Adrenal gland (tissue), 12 donors: Measurements from ENCODE around the gene SPATC1L. TPM values are rescaled to one million over a fixed set of nuclear protein-coding genes. Genes with fewer than 3 reads are reported as not detected.
A peak's percentile ranks its signal among the peaks of the same experiment; 100 is the strongest.

Experiments
- DNase-seq, 7 donors: peaks; one replicate each; pipeline ENCODE4 v3.0.0-alpha.2; 2019 to 2020
- H3K27ac ChIP-seq, 5 donors: fragments of 200-600 bp; sonication (generic) in 4 of 5; 1 replicate in 3 of 5; 2 replicates in 2 of 5; pipeline versions ENCODE4 v1.5.1 to v1.8.0; 2016 to 2020; ENCODE audit warnings: mild to moderate bottlenecking in 1 of 5
- H3K27me3 ChIP-seq: fragments of 200-600 bp; 2 replicates; pipeline ENCODE4 v1.8.0; 2021
- H3K36me3 ChIP-seq, 2 donors: fragments of 200-600 bp; replicated peaks in 1 of 2; 1 replicate in 1 of 2; 2 replicates in 1 of 2; pipeline versions ENCODE4 v1.5.1 to v1.8.0; 2018 to 2022
- H3K4me1 ChIP-seq, 2 donors: fragments of 200-600 bp; replicated peaks in 1 of 2; 1 replicate in 1 of 2; 2 replicates in 1 of 2; pipeline versions ENCODE4 v1.5.1 to v1.8.0; 2018 to 2021
- H3K4me3 ChIP-seq, 4 donors: fragments of 200-600 bp; sonication (generic) in 3 of 4; one replicate each; pipeline ENCODE4 v1.5.1; 2016 to 2018
- H3K9me3 ChIP-seq, 3 donors: fragments of 200-600 bp; sonication (generic) in 1 of 3; replicated peaks in 1 of 3; 1 replicate in 2 of 3; 2 replicates in 1 of 3; pipeline versions ENCODE4 v1.5.1 to v1.8.0; 2016 to 2021
- POLR2A ChIP-seq, 2 donors: fragments of 450-650 bp; IDR thresholded peaks; one replicate each; pipeline ENCODE4 v1.6.1; 2017; ENCODE audit warnings: antibody characterized with exemption in 2 of 2, mild to moderate bottlenecking in 2 of 2, moderate library complexity in 1 of 2
- WGBS, 4 donors: extraction: QIAGEN DNeasy Blood & Tissue Kit in 2 of 4; methylation state at CpG; one replicate each; pipeline versions ENCODE4 v1.1.5 to v1.1.7; 2013 to 2017; 5-methylcytosine and 5-hydroxymethylcytosine counted together
- intact Hi-C, 2 donors: fragments of 100-400 bp; cut with DNase I; formaldehyde crosslinking; loops; one replicate each; pipeline versions ENCODE4 v1.14.1 to v1.15.0; 2022 to 2023
- polyA plus RNA-seq, 3 donors: library from polyadenylated mRNA; stranded (reverse); fragments of 200-250 nt in 2 of 3; fragments of 350-450 nt in 1 of 3; fragmentation: Illumina TruSeq in 1 of 3; extraction: RNeasy Lipid Tissue Mini Kit (QIAGEN cat#74804) in 1 of 3; gene quantifications; one replicate each; pipeline ENCODE4 v1.2.3, GENCODE V29; 2013 to 2014
- total RNA-seq, 9 donors: library from RNA; depleted of rRNA in 4 of 9; stranded (reverse); fragments of >200 nt in 4 of 9; fragments of 120-200 nt in 1 of 9; fragmentation: NEBNext Ultra II Directional in 1 of 9; extraction: Animal tissue kit (Norgen Biotek cat#: 25700) in 1 of 9; gene quantifications; one replicate each; pipeline versions ENCODE4 v1.1.0 to v1.2.4, GENCODE V29; 2013 to 2023
- TF ChIP-seq, protein P1 (sequence below), 6 experiments: fragments of 450-650 bp in 4 of 6; fragments of 200-600 bp in 2 of 6; sonication (generic) in 1 of 6; IDR thresholded peaks; 1 replicate in 5 of 6; 2 replicates in 1 of 6; pipeline versions ENCODE4 v1.5.1 to v1.8.0; 2016 to 2021; ENCODE audit warnings: antibody characterized with exemption in 6 of 6, mild to moderate bottlenecking in 2 of 6, moderate library complexity in 1 of 6
- donor health status: healthy with polysubstance abuse.
- donor health status: Bipolar disorder and iron deficiency.
- donor health status: DM: yes; HTN: yes; CAD: no.
- donor health status: DM: no; HTN: no; CAD: no.
- donor health status: DM: no; HTN: no; CAD: no.
- donor health status: DM: yes; HTN: yes; CAD: no.

The SPATC1L gene
- total and polyA plus RNA-seq, 12 donors, result 8.4 to 91.5 (median 25.3) TPM

GRCh38 chr21:46196733-46197132, 12.5 kb upstream of the SPATC1L start:
- 85 to 91% (median 87%) methylated on average over 14 to 20 of the region's 20 CpGs for WGBS, 4 donors
- peaks cover 0 to 56% of the 10 kb centered on the region in 2 donors for H3K36me3 ChIP-seq
- peak in 5 of 7 donors; percentile 9 to 46 (median 9) for DNase-seq

GRCh38 chr21:46195595-46196195, 11.4 kb upstream of the SPATC1L start:
- Histone ChIP-seq H3K9me3 (no peaks in the 10 kb centered on the region), H3K27me3 (no peaks in the 10 kb centered on the region), H3K4me1 (peaks cover 8 to 9% of the 10 kb centered on the region in 2 donors), H3K36me3 (peaks cover 0 to 56% of the 10 kb centered on the region in 2 donors), H3K4me3 (no peak overlapping the region), H3K27ac (no peak overlapping the region)
- DNase-seq, result peak in 5 of 7 donors; percentile 3 to 46 (median 8)
- intact Hi-C loops, result no loop called here
- 83 to 97% (median 92%) methylated on average over 8 to 20 of the region's 20 CpGs for WGBS, 4 donors
- TF ChIP-seq POLR2A (IDR thresholded peaks at IDR 0.05), result no peak
- TF ChIP-seq, protein P1, sequence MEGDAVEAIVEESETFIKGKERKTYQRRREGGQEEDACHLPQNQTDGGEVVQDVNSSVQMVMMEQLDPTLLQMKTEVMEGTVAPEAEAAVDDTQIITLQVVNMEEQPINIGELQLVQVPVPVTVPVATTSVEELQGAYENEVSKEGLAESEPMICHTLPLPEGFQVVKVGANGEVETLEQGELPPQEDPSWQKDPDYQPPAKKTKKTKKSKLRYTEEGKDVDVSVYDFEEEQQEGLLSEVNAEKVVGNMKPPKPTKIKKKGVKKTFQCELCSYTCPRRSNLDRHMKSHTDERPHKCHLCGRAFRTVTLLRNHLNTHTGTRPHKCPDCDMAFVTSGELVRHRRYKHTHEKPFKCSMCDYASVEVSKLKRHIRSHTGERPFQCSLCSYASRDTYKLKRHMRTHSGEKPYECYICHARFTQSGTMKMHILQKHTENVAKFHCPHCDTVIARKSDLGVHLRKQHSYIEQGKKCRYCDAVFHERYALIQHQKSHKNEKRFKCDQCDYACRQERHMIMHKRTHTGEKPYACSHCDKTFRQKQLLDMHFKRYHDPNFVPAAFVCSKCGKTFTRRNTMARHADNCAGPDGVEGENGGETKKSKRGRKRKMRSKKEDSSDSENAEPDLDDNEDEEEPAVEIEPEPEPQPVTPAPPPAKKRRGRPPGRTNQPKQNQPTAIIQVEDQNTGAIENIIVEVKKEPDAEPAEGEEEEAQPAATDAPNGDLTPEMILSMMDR (IDR thresholded peaks at IDR 0.05), result no peak

More at GRCh38 chr21:46196733-46197132, 12.5 kb upstream of the SPATC1L start:
- intact Hi-C loops, result no loop called here
- Histone ChIP-seq H3K4me3 (no peak overlapping the region), H3K9me3 (no peaks in the 10 kb centered on the region), H3K27me3 (no peaks in the 10 kb centered on the region), H3K4me1 (no peaks in the 10 kb centered on the region), H3K27ac (no peak overlapping the region)
- TF ChIP-seq, protein P1 (IDR thresholded peaks at IDR 0.05), result no peak
- TF ChIP-seq POLR2A (IDR thresholded peaks at IDR 0.05), result no peak

- H3K27ac ChIP-seq, result no peak overlapping the region
- TF ChIP-seq, protein P1 (IDR thresholded peaks at IDR 0.05), result no peak
- no peak for TF ChIP-seq POLR2A (IDR thresholded peaks at IDR 0.05)
- no peaks in the 10 kb centered on the region for H3K9me3 ChIP-seq
- WGBS, 4 donors, result 92 to 95% (median 93%) methylated on average over 26 to 34 of the region's 34 CpGs
- no peak overlapping the region for H3K4me3 ChIP-seq
- H3K36me3 ChIP-seq, result peaks cover 0 to 46% of the 10 kb centered on the region in 2 donors
- intact Hi-C loops, result no loop called here
- DNase-seq, result peak in 5 of 7 donors; percentile 4 to 42 (median 13)
- peaks cover 14 to 17% of the 10 kb centered on the region in 2 donors for H3K4me1 ChIP-seq
- H3K27me3 ChIP-seq, result no peaks in the 10 kb centered on the region
These were observed 10.4 kb upstream of the SPATC1L start for GRCh38 chr21:46194374-46195334.

DNA sequence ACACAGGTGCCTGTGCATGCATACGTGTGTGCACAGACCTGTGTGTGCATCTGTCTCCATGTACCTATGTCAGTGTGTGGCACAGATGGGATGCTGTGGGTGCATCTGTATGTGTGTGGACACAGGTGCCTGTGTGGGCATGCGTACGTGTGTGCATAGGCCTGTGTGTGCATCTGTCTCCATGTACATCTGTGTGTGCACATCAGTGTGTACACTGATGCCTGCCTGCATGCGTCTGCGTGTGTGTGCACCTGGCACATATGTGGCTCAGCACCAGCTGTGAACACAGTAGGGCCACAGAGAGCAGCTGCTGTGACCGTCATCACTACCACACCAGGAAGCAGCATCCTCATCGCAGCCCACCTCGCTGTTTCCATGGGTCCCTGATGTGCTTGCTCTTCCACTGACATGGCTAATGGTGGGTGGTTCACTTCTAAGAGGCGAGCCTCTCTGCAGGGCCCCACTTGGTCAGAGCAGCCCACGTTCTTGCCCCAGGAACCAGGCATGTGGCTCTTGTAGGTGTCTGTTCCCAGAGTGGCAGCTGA, 9.6 kb upstream of the SPATC1L start:
- Histone ChIP-seq H3K27me3 (no peaks in the 10 kb centered on the region), H3K4me1 (peaks cover 21 to 24% of the 10 kb centered on the region in 2 donors), H3K36me3 (peaks cover 0 to 44% of the 10 kb centered on the region in 2 donors), H3K4me3 (no peak overlapping the region), H3K27ac (no peak overlapping the region), H3K9me3 (no peaks in the 10 kb centered on the region)
- peak in 4 of 7 donors; percentile 12 to 43 (median 16) for DNase-seq
- whole genome bisulfite sequencing, 4 donors, result 94 to 97% (median 96%) methylated on average over 5 to 10 of the region's 10 CpGs
- TF ChIP-seq POLR2A (IDR thresholded peaks at IDR 0.05), result no peak
- TF ChIP-seq, protein P1 (IDR thresholded peaks at IDR 0.05), result no peak
- intact Hi-C loops, result no loop called here
